Adrenal gland (tissue), 5 donors: ENCODE results near the gene LCN12.

Experiments
- POLR2A ChIP-seq, 2 donors: fragments of 450-650 bp; IDR thresholded peaks; one replicate each; pipeline ENCODE4 v1.6.1; 2017; ENCODE audit warnings: antibody characterized with exemption in 2 of 2, mild to moderate bottlenecking in 2 of 2, moderate library complexity in 1 of 2
- TF ChIP-seq, protein P1 (sequence below), 6 experiments: fragments of 450-650 bp in 4 of 6; fragments of 200-600 bp in 2 of 6; sonication (generic) in 1 of 6; IDR thresholded peaks; 1 replicate in 5 of 6; 2 replicates in 1 of 6; pipeline versions ENCODE4 v1.5.1 to v1.8.0; 2016 to 2021; ENCODE audit warnings: antibody characterized with exemption in 6 of 6, mild to moderate bottlenecking in 2 of 6, moderate library complexity in 1 of 6
- donor health status: DM: no; HTN: no; CAD: no.

DNA sequence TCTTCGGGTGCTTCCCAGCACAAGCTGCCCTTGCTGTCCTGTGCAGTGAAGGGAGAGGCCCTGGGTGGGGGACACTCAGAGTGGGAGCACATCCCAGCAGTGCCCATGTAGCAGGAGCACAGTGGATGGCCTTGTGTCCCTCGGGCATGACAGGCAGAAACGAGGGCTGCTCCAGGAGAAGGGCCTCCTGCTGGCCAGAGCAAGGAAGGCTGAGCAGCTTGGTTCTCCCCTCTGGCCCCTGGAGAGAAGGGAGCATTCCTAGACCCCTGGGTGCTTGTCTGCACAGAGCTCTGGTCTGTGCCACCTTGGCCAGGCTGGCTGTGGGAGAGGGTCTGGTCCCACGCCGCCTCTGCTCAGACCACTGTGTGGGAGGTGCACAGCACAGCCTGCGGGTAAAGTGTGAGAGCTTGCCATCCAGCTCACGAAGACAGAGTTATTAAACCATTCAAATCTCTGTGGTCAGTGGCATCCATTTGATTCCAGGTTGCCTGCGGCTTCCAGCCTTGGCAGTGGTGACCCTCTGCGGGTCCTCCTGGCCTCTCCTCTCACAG lies 25.8 kb upstream of the LCN12 start:
- TF ChIP-seq, protein P1, sequence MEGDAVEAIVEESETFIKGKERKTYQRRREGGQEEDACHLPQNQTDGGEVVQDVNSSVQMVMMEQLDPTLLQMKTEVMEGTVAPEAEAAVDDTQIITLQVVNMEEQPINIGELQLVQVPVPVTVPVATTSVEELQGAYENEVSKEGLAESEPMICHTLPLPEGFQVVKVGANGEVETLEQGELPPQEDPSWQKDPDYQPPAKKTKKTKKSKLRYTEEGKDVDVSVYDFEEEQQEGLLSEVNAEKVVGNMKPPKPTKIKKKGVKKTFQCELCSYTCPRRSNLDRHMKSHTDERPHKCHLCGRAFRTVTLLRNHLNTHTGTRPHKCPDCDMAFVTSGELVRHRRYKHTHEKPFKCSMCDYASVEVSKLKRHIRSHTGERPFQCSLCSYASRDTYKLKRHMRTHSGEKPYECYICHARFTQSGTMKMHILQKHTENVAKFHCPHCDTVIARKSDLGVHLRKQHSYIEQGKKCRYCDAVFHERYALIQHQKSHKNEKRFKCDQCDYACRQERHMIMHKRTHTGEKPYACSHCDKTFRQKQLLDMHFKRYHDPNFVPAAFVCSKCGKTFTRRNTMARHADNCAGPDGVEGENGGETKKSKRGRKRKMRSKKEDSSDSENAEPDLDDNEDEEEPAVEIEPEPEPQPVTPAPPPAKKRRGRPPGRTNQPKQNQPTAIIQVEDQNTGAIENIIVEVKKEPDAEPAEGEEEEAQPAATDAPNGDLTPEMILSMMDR (IDR thresholded peaks at IDR 0.05) = no peak
- no peak for TF ChIP-seq POLR2A (IDR thresholded peaks at IDR 0.05)
